GM12872 (cell line): ENCODE measurements around the gene ANKRD44.

ENCODE experiments used
- CTCF ChIP-seq: IDR thresholded peaks from 3 replicates; pipeline ENCODE4 v1.5.1; 2011; ENCODE audit warnings: low read depth, mild to moderate bottlenecking, low read length, moderate library complexity; ENCODE audit not compliant: insufficient read depth

The ANKRD44 gene

DNA sequence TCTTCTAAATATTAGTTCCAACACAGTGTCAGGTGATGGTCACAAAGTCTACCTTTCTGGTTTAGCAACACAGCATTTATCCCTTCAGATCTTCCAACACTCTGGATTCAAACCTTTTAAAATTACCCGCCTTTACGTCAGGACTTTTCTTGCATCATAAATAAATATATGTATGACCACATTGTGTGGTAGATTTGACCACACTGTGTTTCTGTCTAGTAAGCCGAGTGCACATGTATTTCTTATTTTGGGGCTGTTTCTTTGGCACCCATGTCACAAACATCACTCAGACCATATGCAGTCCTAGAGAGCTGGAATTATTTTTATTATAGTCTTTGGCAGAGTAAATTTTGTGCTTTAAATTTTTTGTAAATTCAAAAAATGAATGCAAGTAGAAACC, 172.1 kb downstream of the ANKRD44 start:
- no peak for TF ChIP-seq CTCF

DNA sequence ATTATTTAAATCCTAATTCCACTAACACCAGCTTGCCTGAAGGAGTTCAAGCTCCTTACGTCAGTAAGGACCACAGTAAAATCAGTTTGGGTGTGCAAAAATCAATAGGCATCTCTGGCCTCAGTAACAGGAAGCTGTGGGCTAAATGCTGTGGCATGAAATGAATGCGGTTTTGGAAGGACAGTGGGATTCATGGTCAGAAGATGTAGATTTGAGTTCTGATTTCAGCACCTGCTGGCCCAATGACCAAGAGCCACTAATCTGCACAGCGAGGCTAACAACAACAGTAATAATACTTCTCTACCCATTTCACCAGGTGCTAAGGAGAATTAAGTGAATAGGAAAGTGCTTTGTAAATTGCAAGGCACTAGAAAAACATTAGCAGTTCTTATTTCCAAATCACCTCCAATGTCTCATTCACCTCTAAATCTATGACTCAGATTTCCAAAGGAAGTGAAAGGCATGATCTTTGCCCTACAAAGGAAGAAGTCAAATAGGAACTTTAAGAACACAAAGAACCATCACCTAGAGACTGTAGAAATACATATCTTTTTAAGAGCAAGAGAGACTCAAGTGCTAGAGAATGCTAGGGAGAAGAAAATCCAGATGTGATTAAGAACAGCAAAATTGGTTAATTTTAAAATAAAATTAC, 172.6 kb downstream of the ANKRD44 start:
- no peak for TF ChIP-seq CTCF

- no peak for TF ChIP-seq CTCF
Measured at GRCh38 chr2:197137231-197137630, 173.3 kb downstream of the ANKRD44 start.

DNA sequence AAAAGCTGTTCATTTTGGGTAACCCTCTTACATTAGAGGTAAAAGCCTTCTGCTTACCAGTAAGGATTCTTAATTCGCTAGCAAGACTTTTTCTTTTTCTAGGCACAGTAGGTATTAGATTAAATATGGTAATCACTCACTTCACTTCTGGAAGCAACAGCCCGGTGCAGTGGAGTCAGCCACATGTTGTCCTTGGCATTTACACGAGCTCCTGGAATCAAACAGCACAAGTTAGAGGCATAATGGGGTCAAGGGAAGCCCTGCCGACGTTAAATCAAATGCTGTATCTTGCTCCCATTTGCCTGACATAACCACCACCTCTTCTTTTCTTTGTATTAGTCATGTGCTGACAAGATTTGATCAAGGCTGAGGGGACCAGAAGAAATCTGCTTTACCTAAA, 174.1 kb downstream of the ANKRD44 start:
- no peak for TF ChIP-seq CTCF

DNA sequence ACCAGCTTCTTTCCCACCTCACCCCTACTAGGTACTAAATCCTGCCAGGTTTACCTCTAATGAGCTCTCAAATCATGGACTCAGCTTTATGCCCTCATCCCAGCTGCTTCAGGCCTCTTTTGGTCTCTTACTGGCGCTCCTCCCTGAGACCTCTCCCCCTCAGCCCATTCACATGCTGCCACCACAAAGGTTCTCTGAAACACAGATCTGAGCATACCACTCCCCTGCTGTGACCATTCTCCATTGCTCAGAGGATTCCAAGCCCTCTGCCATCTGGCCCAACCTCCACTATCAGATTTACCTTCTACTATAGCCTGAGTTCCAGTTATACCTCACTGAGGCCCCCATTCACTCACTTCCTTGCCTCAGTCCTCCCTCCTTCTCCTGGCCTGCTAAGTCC, 174.8 kb downstream of the ANKRD44 start:
- TF ChIP-seq CTCF, result no peak

- TF ChIP-seq CTCF, result no peak
Measured at GRCh38 chr2:197134206-197134605, 176.4 kb downstream of the ANKRD44 start.

GRCh38 chr2:197131558-197131855, 179.1 kb downstream of the ANKRD44 start:
- TF ChIP-seq CTCF, result no peak
